CD4-positive, alpha-beta memory T cell (primary cell): Measurements from ENCODE around the gene BIRC3. TPM values are rescaled to one million over a fixed set of nuclear protein-coding genes. Genes with fewer than 3 reads are reported as not detected.
"Not testable (repeated sequence)": the region's sequence is repeated elsewhere in the genome, so short reads cannot be mapped to it uniquely, and the experiment has no call there.

Experiments
- CTCF ChIA-PET: fragments of 350-600 bp; sonication (Branson Sonifier 250); formaldehyde crosslinking; loops from one replicate; lab custom pipeline; 2021; ENCODE audit warnings: inconsistent platforms; ENCODE audit not compliant: partially characterized antibody; lab: Charles Lee
- POLR2A ChIA-PET: fragments of 350-600 bp; sonication (Branson Sonifier 250); formaldehyde crosslinking; loops from one replicate; lab custom pipeline; 2021; ENCODE audit not compliant: partially characterized antibody; lab: Charles Lee
- DNase-seq, 5 donors: peaks; one replicate each; pipeline versions ENCODE4 v3.0.0 to v3.0.0-alpha.2; 2020 to 2022; ENCODE audit warnings: mixed read lengths in 1 of 5
- H3K27ac ChIP-seq: one replicate; pipeline ENCODE4 v1.7.0; 2013; ENCODE audit warnings: low read depth, low read length
- H3K27me3 ChIP-seq: 2 replicates; pipeline ENCODE4 v1.7.0; 2013; ENCODE audit warnings: mild to moderate bottlenecking, low read length, moderate library complexity; ENCODE audit not compliant: insufficient read depth
- H3K36me3 ChIP-seq: 2 replicates; pipeline ENCODE4 v1.7.0; 2013; ENCODE audit warnings: mild to moderate bottlenecking, low read length, moderate library complexity; ENCODE audit not compliant: insufficient read depth
- H3K4me1 ChIP-seq: 2 replicates; pipeline ENCODE4 v1.7.0; 2013; ENCODE audit warnings: mild to moderate bottlenecking, low read length, moderate library complexity; ENCODE audit not compliant: insufficient read depth
- H3K4me3 ChIP-seq, 2 donors: one replicate each; pipeline ENCODE4 v1.7.0; 2013; ENCODE audit warnings: low read length in 2 of 2, mild to moderate bottlenecking in 1 of 2
- H3K9me3 ChIP-seq, 2 donors: one replicate each; pipeline ENCODE4 v1.7.0; 2013; ENCODE audit warnings: low read length in 2 of 2, control low read depth in 1 of 2; ENCODE audit not compliant: control insufficient read depth in 1 of 2
- H3K27ac Mint-ChIP-seq, 7 donors: one replicate each; pipeline ENCODE4 v1.8.0; 2020 to 2021; ENCODE audit warnings: mixed read lengths in 7 of 7, mild to moderate bottlenecking in 6 of 7, inconsistent platforms in 3 of 7, moderate library complexity in 3 of 7
- H3K27me3 Mint-ChIP-seq, 2 donors: one replicate each; pipeline ENCODE4 v1.8.0; 2020 to 2021; ENCODE audit warnings: mixed read lengths in 2 of 2
- H3K36me3 Mint-ChIP-seq, 2 donors: one replicate each; pipeline ENCODE4 v1.8.0; 2020 to 2021; ENCODE audit warnings: mixed read lengths in 2 of 2, inconsistent platforms in 1 of 2, mild to moderate bottlenecking in 1 of 2
- H3K4me1 Mint-ChIP-seq, 4 donors: one replicate each; pipeline ENCODE4 v1.8.0; 2020 to 2021; ENCODE audit warnings: mixed read lengths in 4 of 4, mild to moderate bottlenecking in 1 of 4
- H3K4me3 Mint-ChIP-seq, 8 donors: one replicate each; pipeline ENCODE4 v1.8.0; 2020 to 2021; ENCODE audit warnings: mixed read lengths in 8 of 8, mild to moderate bottlenecking in 7 of 8, moderate library complexity in 6 of 8, inconsistent platforms in 3 of 8
- H3K9me3 Mint-ChIP-seq, 8 donors: one replicate each; pipeline ENCODE4 v1.8.0; 2020 to 2021; ENCODE audit warnings: mixed read lengths in 8 of 8, mild to moderate bottlenecking in 5 of 8, inconsistent platforms in 3 of 8, moderate library complexity in 1 of 8
- intact Hi-C: fragments of 100-400 bp; cut with micrococcal nuclease; formaldehyde crosslinking; loops from one replicate; pipeline ENCODE4 v1.15.1; 2023
- polyA plus RNA-seq, 2 donors: library from polyadenylated mRNA; unstranded; fragments of 300-500 nt; fragmentation: Illumina TruSeq; gene quantifications; one replicate each; pipeline ENCODE4 v1.2.3, GENCODE V29; 2021
- total RNA-seq, 2 experiments: library from RNA; stranded (reverse); gene quantifications; one replicate each; pipeline ENCODE4 v1.2.3, GENCODE V29; 2021

The BIRC3 gene
- total and polyA plus RNA-seq, 4 experiments from 2014 or later = 82.5 to 198 (median 142) TPM

- peak overlapping the region in 6 of 7 donors; percentile 8 to 78 (median 70) for H3K27ac Mint-ChIP-seq
- no peaks in the 10 kb centered on the region for H3K36me3 ChIP-seq
- no peaks in the 10 kb centered on the region for H3K27me3 ChIP-seq
- H3K27me3 Mint-ChIP-seq = no peaks in the 10 kb centered on the region
- CTCF ChIA-PET = interaction anchor here (0.7 to 18.2 kb wide), 19 partner anchors 10 to 374 kb away, joined by 3 to 654 read pairs (median 9); partner anchors contain the start of gene BIRC3
- POLR2A ChIA-PET = interaction anchor here (1.2 to 9.9 kb wide), 9 partner anchors 14 to 157 kb away, joined by 3 to 109 read pairs (median 9); partner anchors contain the start of gene BIRC3
- peaks cover 0 to 2% (median 0%) of the 10 kb centered on the region in 8 donors for H3K9me3 Mint-ChIP-seq
- H3K36me3 Mint-ChIP-seq = peaks cover 0 to 1% of the 10 kb centered on the region in 2 donors
- H3K9me3 ChIP-seq = no peaks in the 10 kb centered on the region
- peak overlapping the region in 7 of 8 donors; percentile 4 to 98 (median 41) for H3K4me3 Mint-ChIP-seq
- H3K4me1 Mint-ChIP-seq = peaks cover 24 to 58% (median 34%) of the 10 kb centered on the region in 4 donors
- no peak overlapping the region for H3K4me3 ChIP-seq
- DNase-seq = no peak
- H3K4me1 ChIP-seq = peaks cover 38% of the 10 kb centered on the region
- H3K27ac ChIP-seq = peak overlapping the region; percentile 62
- intact Hi-C loops = no loop called here
Measured at GRCh38 chr11:102292933-102293332, 24.4 kb upstream of the BIRC3 start.

DNA sequence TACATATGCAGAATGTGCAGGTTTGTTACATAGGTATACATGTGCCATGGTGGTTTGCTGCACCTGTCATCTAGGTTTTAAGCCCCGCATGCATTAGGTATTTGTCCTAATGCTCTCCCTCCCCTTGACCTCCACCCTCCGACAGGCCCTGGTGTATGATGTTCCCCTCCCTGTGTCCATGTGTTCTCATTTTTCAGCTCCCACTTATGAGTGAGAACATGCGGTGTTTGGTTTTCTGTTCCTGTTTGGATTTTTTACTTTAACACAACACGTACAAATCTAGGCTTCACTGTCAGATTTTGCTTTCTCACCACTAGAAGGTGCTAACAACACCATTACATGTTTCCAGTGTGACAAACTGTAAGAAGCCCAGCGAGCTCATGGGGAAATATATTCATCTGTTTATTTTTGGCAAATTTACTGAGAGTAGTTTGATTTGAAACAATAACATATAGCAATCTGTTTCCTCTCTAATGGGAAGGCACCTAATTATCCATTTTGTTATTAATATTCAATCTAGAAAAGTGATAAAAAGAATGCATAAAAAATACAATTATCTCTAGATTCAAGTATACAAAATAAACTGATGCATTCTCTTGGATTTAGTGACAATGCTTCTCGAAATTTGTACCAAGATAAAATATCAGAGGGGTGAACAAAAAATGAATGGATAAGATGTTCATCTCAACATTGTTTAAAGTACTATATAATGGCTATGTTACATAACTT lies 23.2 kb upstream of the BIRC3 start:
- intact Hi-C loops = loop anchor here (1.0 kb wide), 5 partner anchors 12 to 53 kb away; partner anchors contain the start of gene BIRC2
- Histone ChIP-seq H3K4me1 (peaks cover 34% of the 10 kb centered on the region), H3K36me3 (no peaks in the 10 kb centered on the region), H3K27me3 (no peaks in the 10 kb centered on the region), H3K27ac (peak overlapping the region; percentile 62), H3K9me3 (no peaks in the 10 kb centered on the region), H3K4me3 (peak overlapping the region in 1 of 2 donors; percentile 52)
- CTCF ChIA-PET = interaction anchor here (0.7 to 18.2 kb wide), 25 partner anchors 9 to 372 kb away, joined by 3 to 654 read pairs (median 6); partner anchors contain the start of gene BIRC3
- POLR2A ChIA-PET = interaction anchor here (0.6 to 9.9 kb wide), 21 partner anchors 8 to 183 kb away, joined by 3 to 109 read pairs (median 4); partner anchors contain the start of genes BIRC3 and TMEM123
- Mint-ChIP-seq H3K27me3 (no peaks in the 10 kb centered on the region), H3K36me3 (peaks cover 1% of the 10 kb centered on the region in 2 donors), H3K4me1 (peaks cover 20 to 58% (median 36%) of the 10 kb centered on the region in 4 donors), H3K27ac (peak overlapping the region; percentile 78 to 99 (median 97)), H3K4me3 (peak overlapping the region; percentile 86 to 99 (median 96)), H3K9me3 (peaks cover 0 to 6% (median 0%) of the 10 kb centered on the region in 8 donors)
- peak; percentile 57 to 74 (median 71) for DNase-seq

GRCh38 chr11:102295045-102295444 lies 22.2 kb upstream of the BIRC3 start:
- peak overlapping the region in 1 of 2 donors; percentile 17 for H3K4me3 ChIP-seq

GRCh38 chr11:102296757-102297156 lies 20.5 kb upstream of the BIRC3 start:
- H3K4me3 ChIP-seq, intact Hi-C loops, DNase-seq, H3K9me3 ChIP-seq, H3K27ac ChIP-seq, H3K36me3 ChIP-seq, H3K27me3 Mint-ChIP-seq, H3K27me3 ChIP-seq, H3K4me3 Mint-ChIP-seq: not testable (repeated sequence)
- Mint-ChIP-seq H3K9me3 (peaks cover 0 to 13% (median 4%) of the 10 kb centered on the region in 8 donors), H3K4me1 (peaks cover 39 to 69% (median 51%) of the 10 kb centered on the region in 4 donors), H3K27ac (peak overlapping the region in 1 of 7 donors; percentile 42), H3K36me3 (peaks cover 3 to 13% of the 10 kb centered on the region in 2 donors)
- H3K4me1 ChIP-seq = peaks cover 49% of the 10 kb centered on the region
- POLR2A ChIA-PET = interaction anchor here (4.1 to 9.9 kb wide), 2 partner anchors 10 to 22 kb away, joined by 103 to 109 read pairs; partner anchors contain the start of gene BIRC3
- CTCF ChIA-PET = interaction anchor here (18.2 kb wide), 1 partner anchor 17 kb away, joined by 654 read pairs; the partner anchor contains the start of gene BIRC3

More at GRCh38 chr11:102295045-102295444, 22.2 kb upstream of the BIRC3 start:
- Mint-ChIP-seq H3K27ac (peak overlapping the region; percentile 45 to 97 (median 88)), H3K27me3 (no peaks in the 10 kb centered on the region), H3K9me3 (peaks cover 0 to 8% (median 0%) of the 10 kb centered on the region in 8 donors), H3K36me3 (peaks cover 1 to 9% of the 10 kb centered on the region in 2 donors), H3K4me3 (peak overlapping the region in 6 of 8 donors; percentile 22 to 85 (median 74)), H3K4me1 (peaks cover 28 to 58% (median 41%) of the 10 kb centered on the region in 4 donors)
- ChIA-PET POLR2A (interaction anchor here (0.9 to 9.9 kb wide), 11 partner anchors 12 to 158 kb away, joined by 3 to 109 read pairs (median 7); partner anchors contain the start of genes BIRC3 and TMEM123), CTCF (interaction anchor here (1.6 to 18.2 kb wide), 16 partner anchors 12 to 371 kb away, joined by 5 to 654 read pairs (median 12); partner anchors contain the start of gene BIRC3)
- H3K27ac ChIP-seq = peak overlapping the region; percentile 62
- H3K36me3 ChIP-seq = no peaks in the 10 kb centered on the region
- intact Hi-C loops = no loop called here
- H3K4me1 ChIP-seq = peaks cover 37% of the 10 kb centered on the region
- no peak for DNase-seq
- no peaks in the 10 kb centered on the region for H3K27me3 ChIP-seq
- no peaks in the 10 kb centered on the region for H3K9me3 ChIP-seq

DNA sequence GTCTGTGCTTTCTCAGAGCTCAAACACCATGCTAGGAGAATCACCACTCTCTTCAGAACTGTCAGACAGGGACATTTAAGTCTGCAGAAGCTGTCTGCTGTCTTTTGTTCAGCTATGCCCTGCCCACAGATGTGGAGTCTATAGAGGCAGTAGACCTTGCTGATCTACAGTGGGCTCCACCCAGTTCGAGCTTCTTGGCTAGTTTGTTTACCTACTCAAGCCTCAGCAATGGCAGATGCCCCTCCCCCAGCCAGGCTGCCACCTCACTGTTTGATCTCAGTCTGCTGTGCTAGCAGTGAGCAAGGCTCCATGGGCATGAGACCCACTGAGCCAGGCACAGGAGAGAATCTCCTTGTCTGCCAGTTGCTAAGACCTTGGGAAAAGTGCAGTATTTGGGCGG lies 16.4 kb upstream of the BIRC3 start:
- H3K27me3 ChIP-seq, intact Hi-C loops, H3K27me3 Mint-ChIP-seq, H3K36me3 ChIP-seq, H3K9me3 ChIP-seq: not testable (repeated sequence)
- Mint-ChIP-seq H3K27ac (peak overlapping the region; percentile 45 to 95 (median 71)), H3K36me3 (peaks cover 10 to 25% of the 10 kb centered on the region in 2 donors), H3K9me3 (peaks cover 4 to 30% (median 17%) of the 10 kb centered on the region in 8 donors), H3K4me3 (peak overlapping the region in 7 of 8 donors; percentile 17 to 71 (median 63)), H3K4me1 (peaks cover 51 to 82% (median 66%) of the 10 kb centered on the region in 4 donors)
- H3K4me3 ChIP-seq = peak overlapping the region; percentile 23 to 48
- ChIA-PET CTCF (interaction anchor here (1.2 to 18.2 kb wide), 5 partner anchors 12 to 42 kb away, joined by 3 to 654 read pairs (median 4); partner anchors contain the start of gene BIRC3), POLR2A (interaction anchor here (0.9 to 2.1 kb wide), 8 partner anchors 11 to 49 kb away, joined by 3 to 27 read pairs (median 11); partner anchors contain the start of genes BIRC2 and BIRC3)
- H3K4me1 ChIP-seq = peaks cover 60% of the 10 kb centered on the region
- DNase-seq = peak; percentile 63 to 81 (median 69)
- peak overlapping the region; percentile 39 for H3K27ac ChIP-seq

- ChIA-PET CTCF (interaction anchor here (2.0 to 18.2 kb wide), 3 partner anchors 8 to 40 kb away, joined by 8 to 654 read pairs (median 15); partner anchors contain the start of gene BIRC3), POLR2A (interaction anchor here (1.3 to 1.4 kb wide), 2 partner anchors 8 to 16 kb away, joined by 4 to 7 read pairs; partner anchors contain the start of gene BIRC3)
- peaks cover 10 to 25% of the 10 kb centered on the region in 2 donors for H3K36me3 Mint-ChIP-seq
- H3K4me1 Mint-ChIP-seq = peaks cover 63 to 93% (median 78%) of the 10 kb centered on the region in 4 donors
- H3K4me3 Mint-ChIP-seq = peak overlapping the region in 5 of 8 donors; percentile 3 to 71 (median 63)
- Histone ChIP-seq H3K4me1 (peaks cover 74% of the 10 kb centered on the region), H3K27me3 (no peaks in the 10 kb centered on the region), H3K9me3 (peaks cover 0 to 4% of the 10 kb centered on the region in 2 donors), H3K36me3 (no peaks in the 10 kb centered on the region), H3K4me3 (peak overlapping the region; percentile 6 to 16), H3K27ac (no peak overlapping the region)
- intact Hi-C loops = no loop called here
- no peak for DNase-seq
- H3K27me3 Mint-ChIP-seq = no peaks in the 10 kb centered on the region
- peaks cover 4 to 30% (median 17%) of the 10 kb centered on the region in 8 donors for H3K9me3 Mint-ChIP-seq
- H3K27ac Mint-ChIP-seq = peak overlapping the region in 4 of 7 donors; percentile 45 to 95 (median 80)
Measured at GRCh38 chr11:102302241-102302640, 15.0 kb upstream of the BIRC3 start.
